HepG2 (cell line): ENCODE results near the gene RAN.

Source experiments
- ATRX ChIP-seq: sonication (generic); formaldehyde crosslinking; IDR thresholded peaks from 2 replicates; pipeline ENCODE4 v1.4.0; 2020; ENCODE audit warnings: missing genetic modification reagents, borderline replicate concordance
- CEBPB ChIP-seq: IDR thresholded peaks from 2 replicates; pipeline ENCODE4 v1.6.1; 2011; ENCODE audit warnings: low read depth, low read length, improper control_type of control experiment, borderline replicate concordance
- CTCF ChIP-seq: sonication (generic); formaldehyde crosslinking; IDR thresholded peaks from 2 replicates; pipeline ENCODE4 v1.5.0; 2020; ENCODE audit warnings: mild to moderate bottlenecking, missing genetic modification reagents, moderate library complexity
- FOXM1 ChIP-seq: sonication (generic); formaldehyde crosslinking; IDR thresholded peaks from 2 replicates; pipeline ENCODE4 v1.5.0; 2020; ENCODE audit warnings: missing genetic modification reagents
- HNRNPH1 ChIP-seq: fragments of 200-400 bp; formaldehyde crosslinking; optimal IDR thresholded peaks from 2 replicates; pipeline ENCODE3; 2017; ENCODE audit warnings: mild to moderate bottlenecking, low read depth, low read length
- HOMEZ ChIP-seq: IDR thresholded peaks from 2 replicates; pipeline ENCODE4 v1.6.1; 2016; ENCODE audit warnings: low read depth
- POLR2AphosphoS5 ChIP-seq: IDR thresholded peaks from 2 replicates; pipeline ENCODE4 v1.6.1; 2012; ENCODE audit warnings: low read depth, low read length
- REST ChIP-seq, 2 experiments: IDR thresholded peaks; 2 replicates each; pipeline ENCODE4 v1.6.1; 2011 to 2012; ENCODE audit warnings: low read length in 2 of 2, borderline replicate concordance in 1 of 2, low read depth in 1 of 2, mild to moderate bottlenecking in 1 of 2, moderate library complexity in 1 of 2
- SNAPC5 ChIP-seq: sonication (generic); formaldehyde crosslinking; IDR thresholded peaks from 2 replicates; pipeline ENCODE4 v1.8.1; 2023; ENCODE audit warnings: mild to moderate bottlenecking, missing genetic modification reagents, borderline replicate concordance
- STAT6 ChIP-seq: sonication (generic); formaldehyde crosslinking; IDR thresholded peaks from 2 replicates; pipeline ENCODE4 v1.4.0; 2020; ENCODE audit warnings: missing genetic modification reagents, mild to moderate bottlenecking, borderline replicate concordance
- YY1 ChIP-seq: IDR thresholded peaks from 2 replicates; pipeline ENCODE4 v1.6.1; 2011; ENCODE audit warnings: low read length, low read depth, moderate library complexity, mild to moderate bottlenecking; ENCODE audit not compliant: insufficient read depth, insufficient replicate concordance
- ZBTB43 ChIP-seq: sonication (generic); formaldehyde crosslinking; conservative IDR thresholded peaks from 2 replicates; pipeline ENCODE4 v1.4.0; 2020; ENCODE audit warnings: missing genetic modification reagents
- ZFP1 ChIP-seq: IDR thresholded peaks from 2 replicates; pipeline ENCODE4 v1.6.1; 2016
- ZNF567 ChIP-seq: sonication (generic); formaldehyde crosslinking; IDR thresholded peaks from 2 replicates; pipeline ENCODE4 v1.8.1; 2023; ENCODE audit warnings: mild to moderate bottlenecking, missing genetic modification reagents, borderline replicate concordance

GRCh38 chr12:130873825-130874224, 2.0 kb downstream of the RAN start:
- no peak for TF ChIP-seq CEBPB
- no peak for TF ChIP-seq HNRNPH1
- no peak for TF ChIP-seq CTCF (CRISPR knock-in tag)
- no peak for TF ChIP-seq YY1
- no peak for TF ChIP-seq ZNF567 (CRISPR knock-in tag)
- TF ChIP-seq ATRX (CRISPR knock-in tag): no peak
- TF ChIP-seq HOMEZ (CRISPR knock-in tag): no peak
- no peak for TF ChIP-seq ZBTB43 (CRISPR knock-in tag)
- no peak for TF ChIP-seq POLR2AphosphoS5
- TF ChIP-seq SNAPC5 (CRISPR knock-in tag): no peak
- no peak for TF ChIP-seq ZFP1
- TF ChIP-seq REST (IDR thresholded peaks at IDR 0.05; ENCODE audit: borderline replicate concordance in 1 of 2, low read depth in 1 of 2, low read length in 2 of 2): no peak
- no peak for TF ChIP-seq STAT6 (CRISPR knock-in tag)
- TF ChIP-seq FOXM1 (CRISPR knock-in tag): no peak
